Cerebellar nuclear complex (tissue), 1 donor: ENCODE results near the gene PLEKHH1.

Experiments used
- DNase-seq, 2 experiments: peaks; one replicate each; lab custom pipeline; 2025; lab: John Stamatoyannopoulos, UW

The PLEKHH1 gene

DNA sequence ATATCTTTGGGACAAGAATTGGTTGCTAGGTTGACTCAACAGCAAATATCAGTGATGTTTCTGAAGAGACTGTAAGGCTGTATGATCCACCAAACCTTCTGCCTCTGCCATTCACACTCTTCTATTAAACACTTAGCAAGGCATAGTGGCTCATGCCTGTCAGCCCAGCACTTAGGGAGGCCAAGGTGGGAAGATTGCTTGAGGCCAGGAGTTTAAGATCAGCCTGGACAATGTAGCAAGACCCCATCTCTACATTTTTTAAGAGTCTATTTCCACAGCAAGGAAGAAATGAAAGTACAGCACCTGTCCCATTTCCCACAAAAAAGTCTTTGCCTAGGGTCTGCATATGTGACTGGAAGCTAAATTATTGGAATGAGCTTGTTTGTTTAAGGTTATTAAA is 94.4 kb downstream of the PLEKHH1 start:
- no peak for DNase-seq

DNA sequence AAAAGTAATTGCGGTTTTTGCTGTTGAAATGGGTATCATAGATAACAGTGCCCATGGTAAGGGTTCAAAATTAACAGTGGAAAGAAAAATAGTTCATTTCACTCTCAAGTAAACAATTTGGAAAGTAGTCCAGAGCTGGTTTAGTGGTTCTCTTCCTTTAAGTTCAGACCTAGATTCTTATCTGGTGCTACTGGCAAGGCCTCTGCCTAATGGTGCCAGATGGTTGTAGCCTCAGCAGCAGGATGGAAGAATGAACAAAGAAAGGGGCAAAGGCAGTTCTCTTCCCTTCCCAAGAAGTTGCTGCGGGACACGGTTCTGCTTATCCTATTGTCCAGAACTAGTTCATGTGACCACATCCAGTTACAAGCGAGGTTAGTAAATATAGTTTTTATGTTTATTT is 97.1 kb downstream of the PLEKHH1 start:
- no peak for DNase-seq

DNA sequence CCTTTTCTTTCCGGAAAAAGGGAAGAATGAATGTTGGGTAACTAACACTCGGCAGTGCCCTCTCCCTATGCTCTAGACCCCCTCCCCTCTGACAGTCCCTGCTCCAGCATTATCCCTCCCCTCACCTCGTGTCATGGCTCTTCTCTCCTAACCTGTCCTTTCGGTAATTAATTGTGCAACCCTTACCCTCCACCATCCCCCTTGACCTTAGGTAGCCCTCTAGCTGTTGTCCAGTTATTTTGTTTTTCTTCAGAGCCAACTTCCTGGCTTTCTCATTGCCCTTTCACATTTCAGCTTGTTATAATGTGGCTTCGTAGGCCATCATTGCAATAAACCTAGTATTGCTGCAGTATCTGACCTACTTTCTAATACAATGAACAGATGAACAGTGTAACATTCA is 97.8 kb downstream of the PLEKHH1 start:
- no peak for DNase-seq

DNA sequence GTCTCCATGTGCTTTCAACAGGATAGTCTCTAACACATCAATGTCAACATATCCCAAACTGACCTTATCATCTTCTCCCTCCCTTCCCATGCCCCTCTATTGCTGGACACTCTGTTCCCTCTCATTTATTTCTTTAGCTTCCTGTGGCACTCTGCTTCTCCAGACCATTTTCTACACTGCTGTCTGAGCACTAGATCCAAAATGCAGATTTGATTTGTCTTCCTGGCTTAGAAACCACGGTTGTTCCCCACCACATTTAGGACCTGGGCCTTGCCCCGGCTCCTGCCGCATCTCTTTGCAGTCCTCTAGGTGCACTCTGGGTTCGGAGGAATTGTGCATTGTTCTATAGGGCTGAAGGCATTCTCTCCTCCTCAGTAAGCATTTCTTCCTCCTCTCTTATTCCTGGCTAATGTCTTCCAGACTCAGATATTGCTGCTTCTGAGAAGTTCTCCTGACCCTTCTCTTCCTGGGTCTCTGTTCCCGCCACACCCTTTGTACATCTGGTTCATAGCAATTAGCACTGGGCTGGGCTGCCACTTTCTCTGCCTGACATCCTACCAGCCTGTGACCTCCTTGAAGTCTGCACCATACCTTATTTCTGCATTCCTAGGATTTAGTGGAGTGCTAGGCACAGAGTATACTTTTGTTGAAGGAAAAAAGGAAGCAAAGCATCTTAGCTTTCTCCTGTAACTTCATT is 100.5 kb downstream of the PLEKHH1 start:
- DNase-seq = no peak

DNA sequence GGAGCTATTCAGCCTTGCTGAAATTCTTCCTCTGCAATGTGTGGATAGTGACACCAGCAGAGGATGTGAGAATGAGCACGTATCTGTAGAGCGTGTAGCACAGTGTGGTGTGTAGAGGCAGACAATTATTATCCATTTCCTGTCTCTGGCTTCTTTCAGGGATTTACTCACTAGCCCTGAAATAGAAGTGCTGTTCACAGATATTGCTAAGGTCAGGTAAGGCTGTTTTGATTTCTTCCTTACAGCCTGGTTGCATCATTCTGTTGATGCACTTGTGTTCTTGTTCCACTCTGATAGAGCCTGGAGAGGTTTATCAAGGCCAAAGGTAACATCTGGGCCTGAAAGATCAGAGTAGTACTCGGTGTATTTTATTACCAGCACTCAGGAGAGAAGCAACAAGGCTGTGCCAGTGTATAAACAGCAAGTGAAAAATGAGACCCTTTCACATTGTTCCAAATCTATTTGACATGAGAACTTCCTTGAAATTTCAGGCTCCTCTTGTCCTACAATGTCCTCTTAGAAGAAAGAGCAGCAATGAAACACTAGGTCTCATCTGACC is 103.3 kb downstream of the PLEKHH1 start:
- no peak for DNase-seq

DNA sequence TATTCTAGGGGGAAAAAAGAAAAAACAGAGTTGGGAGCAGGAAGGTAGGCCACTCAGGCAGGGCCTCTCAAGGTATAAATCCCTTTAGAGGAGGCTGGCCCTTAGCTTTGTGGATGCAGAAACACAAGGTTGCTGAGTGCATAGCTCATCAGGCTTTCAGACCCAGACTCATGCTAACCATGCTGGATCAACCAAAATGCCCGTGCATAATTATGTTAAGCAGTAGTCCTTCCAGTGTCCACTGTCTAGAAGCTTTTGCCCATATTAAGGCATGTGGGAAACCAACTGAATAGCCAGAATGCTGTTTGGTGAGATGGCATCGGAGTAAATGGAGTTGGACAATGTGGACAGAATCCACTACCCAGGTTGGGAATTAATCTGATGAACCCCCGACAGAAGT is 105.6 kb downstream of the PLEKHH1 start:
- no peak for DNase-seq
